Bronchus fibroblast of lung (primary cell): ENCODE measurements around the gene CHRM3. TPM values are rescaled to one million over a fixed set of nuclear protein-coding genes. Genes with fewer than 3 reads are reported as not detected.

Experiments
- total RNA-seq: library from RNA; depleted of rRNA; stranded (reverse); fragments of >200 nt; gene quantifications from 2 replicates; pipeline ENCODE4 v1.2.3, GENCODE V29; 2015

CHRM3 gene
- total RNA-seq = not detected in 2 replicates

DNA sequence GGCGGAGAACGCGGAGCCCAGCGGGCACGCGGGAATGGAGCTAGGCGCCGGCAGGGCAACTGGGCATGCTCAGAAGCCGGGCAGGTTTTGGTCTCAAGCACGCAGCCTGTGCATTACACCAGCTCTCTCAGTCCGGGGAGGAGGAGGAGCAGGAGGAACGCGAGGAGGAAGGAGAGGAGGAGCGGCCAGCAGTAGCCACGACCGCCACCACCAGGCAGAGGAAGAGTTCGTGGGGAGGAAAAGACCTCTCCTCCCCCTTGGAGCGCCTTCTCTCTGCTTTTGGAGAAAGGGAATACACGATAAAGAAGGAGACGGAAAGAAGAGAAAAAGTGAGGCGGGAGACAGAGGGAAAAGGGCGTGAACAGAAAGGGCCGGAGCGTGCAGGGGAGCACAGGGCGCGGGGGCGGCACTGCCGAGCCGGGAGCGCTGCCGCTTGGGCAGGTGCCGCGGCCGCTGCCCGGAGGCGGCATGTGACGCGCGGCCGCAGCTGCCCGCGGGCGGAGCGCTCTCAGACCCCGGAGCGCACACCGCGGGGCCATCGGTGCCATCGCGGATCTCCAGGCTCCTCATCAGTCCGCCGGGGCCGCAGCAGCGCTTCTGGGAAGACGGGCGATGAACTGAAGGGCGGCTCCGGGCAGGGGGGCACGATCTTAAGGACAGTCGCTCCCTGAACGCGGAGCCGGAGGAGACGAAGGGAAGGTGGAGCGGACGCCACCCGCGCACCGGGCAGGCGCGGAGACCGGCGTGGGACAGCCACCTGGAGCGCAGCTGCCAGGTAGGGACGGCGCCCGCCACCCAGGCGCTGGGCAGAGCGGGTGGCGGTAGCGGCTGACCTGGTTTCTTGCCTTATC lies at the start of gene CHRM3:
TSS of gene CHRM3 (plus strand) at position 116 of the 851 bp plus-strand sequence. CDS start 520,884 bp downstream, outside the sequence.

